HEK293T (cell line): ENCODE measurements around the gene AP1AR.

ENCODE experiments used
- BHLHE40 ChIP-seq: fragments of 450-650 bp; IDR thresholded peaks from 2 replicates; pipeline ENCODE4 v1.6.1; 2016; ENCODE audit warnings: mild to moderate bottlenecking, moderate library complexity, borderline replicate concordance
- ELF4 ChIP-seq: fragments of 450-650 bp; IDR thresholded peaks from 2 replicates; pipeline ENCODE4 v1.6.1; 2017; ENCODE audit warnings: antibody characterized with exemption
- FOXA1 ChIP-seq: fragments of 450-650 bp; IDR thresholded peaks from 2 replicates; pipeline ENCODE4 v1.6.1; 2016; ENCODE audit warnings: mild to moderate bottlenecking
- FOXK2 ChIP-seq: fragments of 450-650 bp; IDR thresholded peaks from 2 replicates; pipeline ENCODE4 v1.6.1; 2016; ENCODE audit warnings: mild to moderate bottlenecking
- L3MBTL2 ChIP-seq: fragments of 450-650 bp; conservative IDR thresholded peaks from 2 replicates; pipeline ENCODE4 v1.6.1; 2016; ENCODE audit warnings: mild to moderate bottlenecking
- LEF1 ChIP-seq: fragments of 450-650 bp; IDR thresholded peaks from 2 replicates; pipeline ENCODE4 v1.6.1; 2017; ENCODE audit warnings: mild to moderate bottlenecking, borderline replicate concordance
- NFRKB ChIP-seq: fragments of 450-650 bp; IDR thresholded peaks from 2 replicates; pipeline ENCODE4 v1.6.1; 2016; ENCODE audit warnings: mild to moderate bottlenecking, moderate library complexity
- TARDBP ChIP-seq: fragments of 450-650 bp; IDR thresholded peaks from 2 replicates; pipeline ENCODE4 v1.6.1; 2016

GRCh38 chr4:112284166-112284565 lies 52.6 kb downstream of the AP1AR start:
- TF ChIP-seq FOXK2 (no peak), L3MBTL2 (no peak), ELF4 (no peak), TARDBP (no peak), FOXA1 (no peak), BHLHE40 (no peak), LEF1 (no peak), NFRKB (no peak)
